K562 (cell line): ENCODE measurements around the gene RCHY1. TPM values are rescaled to one million over a fixed set of nuclear protein-coding genes. Genes with fewer than 3 reads are reported as not detected.
"Not testable (repeated sequence)": the region's sequence is repeated elsewhere in the genome, so short reads cannot be mapped to it uniquely, and the experiment has no call there.

Source experiments
- ATAC-seq: fragments of 200-7000 bp; cut with Tn5 transposase; 3 replicates; pipeline ENCODE4 v1.9.1; 2020; ENCODE audit warnings: moderate library complexity
- BruUV-seq: library from RNA; stranded (reverse); fragments of 400-500 nt; replicated peaks from 2 replicates; lab custom pipeline; 2021; lab: Mats Ljungman, UMichigan
- CTCF ChIA-PET: fragments of 300-600 bp; formaldehyde crosslinking; extraction: SDS; loops from one replicate; lab custom pipeline; 2021; ENCODE audit warnings: low intra/inter-chr PET ratio; lab: Yijun Ruan, JAX
- POLR2A ChIA-PET: fragments of 300-600, 350-650 bp; sonication (Branson Sonifier 250); formaldehyde crosslinking; extraction: SDS; loops from one replicate; lab custom pipeline; 2021; ENCODE audit warnings: antibody characterized with exemption, inconsistent platforms; lab: Yijun Ruan, JAX
- DNase-seq, 4 experiments: peaks; one replicate each; pipeline versions ENCODE4 v3.0.0 to v3.0.0-alpha.2; 2011 to 2018; ENCODE audit warnings: low spot score in 3 of 4, mixed read lengths in 3 of 4; ENCODE audit errors: extremely low read depth in 1 of 4
- FAIRE-seq: peaks from 2 replicates; lab custom pipeline; 2011; peaks lifted over from hg19 to GRCh38; lab: Jason Lieb, UNC
- H2AFZ ChIP-seq: 2 replicates; pipeline ENCODE4 v1.6.0; 2011; ENCODE audit warnings: low read depth, low read length, control low read depth, inconsistent platforms
- H3K27ac ChIP-seq: fragments of 200-600 bp; 3 replicates; pipeline ENCODE4 v1.8.0; 2011; ENCODE audit warnings: low read depth, mild to moderate bottlenecking, control low read depth, inconsistent platforms, low read length, moderate library complexity, mixed read lengths; ENCODE audit errors: extremely low read depth
- H3K27me3 ChIP-seq, 2 experiments: fragments of 300-600 bp in 1 of 2; 2 replicates in 1 of 2; 3 replicates in 1 of 2; pipeline versions ENCODE4 v1.6.0 to v1.8.0; 2011; ENCODE audit warnings: inconsistent platforms in 2 of 2, low read length in 2 of 2, mild to moderate bottlenecking in 1 of 2, mixed read lengths in 1 of 2, moderate library complexity in 1 of 2; ENCODE audit not compliant: control insufficient read depth in 2 of 2, insufficient read depth in 2 of 2
- H3K36me3 ChIP-seq: fragments of 300-600 bp; 3 replicates; pipeline ENCODE4 v1.8.0; 2011; ENCODE audit warnings: mild to moderate bottlenecking, low read length, inconsistent platforms; ENCODE audit not compliant: control insufficient read depth, insufficient read depth
- H3K4me1 ChIP-seq, 2 experiments: fragments of 200-600 bp in 1 of 2; replicated peaks in 1 of 2; 2 replicates in 1 of 2; 3 replicates in 1 of 2; pipeline versions ENCODE4 v1.5.1 to v1.8.0; 2011; ENCODE audit warnings: inconsistent platforms in 2 of 2, low read length in 2 of 2, mild to moderate bottlenecking in 1 of 2, mixed read lengths in 1 of 2, moderate library complexity in 1 of 2; ENCODE audit not compliant: control insufficient read depth in 2 of 2, insufficient read depth in 2 of 2
- H3K4me2 ChIP-seq: 2 replicates; pipeline ENCODE4 v1.6.1; 2011; ENCODE audit warnings: low read length, control low read depth, inconsistent platforms, mixed read lengths; ENCODE audit not compliant: insufficient read depth
- H3K4me3 ChIP-seq: fragments of 200-600 bp; sonication (generic), shearing (Covaris generic); 2 replicates; pipeline ENCODE4 v1.5.1; 2016; ENCODE audit warnings: control low read depth, inconsistent platforms
- H3K79me2 ChIP-seq: fragments of 200-600 bp; 3 replicates; pipeline ENCODE4 v1.8.0; 2011; ENCODE audit warnings: low read length, inconsistent platforms; ENCODE audit not compliant: control insufficient read depth, insufficient read depth
- H3K9ac ChIP-seq, 2 experiments: 2 replicates each; pipeline versions ENCODE4 v1.6.0 to v1.6.1; 2011; ENCODE audit warnings: low read depth in 2 of 2, low read length in 2 of 2, control low read depth in 1 of 2, inconsistent platforms in 1 of 2, mild to moderate bottlenecking in 1 of 2, mixed read lengths in 1 of 2; ENCODE audit not compliant: insufficient read depth in 1 of 2
- H3K9me1 ChIP-seq: one replicate; pipeline ENCODE4 v1.6.0; 2011; ENCODE audit warnings: inconsistent platforms, mild to moderate bottlenecking, low read length, moderate library complexity; ENCODE audit not compliant: control insufficient read depth, insufficient read depth
- H3K9me3 ChIP-seq: replicated peaks from 2 replicates; pipeline ENCODE4 v1.5.1; 2011; ENCODE audit warnings: low read depth, low read length, inconsistent platforms; ENCODE audit not compliant: control insufficient read depth, insufficient read depth
- H4K20me1 ChIP-seq: replicated peaks from 2 replicates; pipeline ENCODE4 v1.6.1; 2011; ENCODE audit warnings: low read length, inconsistent platforms, mixed read lengths; ENCODE audit not compliant: control insufficient read depth, insufficient read depth
- BCOR ChIP-seq: fragments of 450-650 bp; IDR thresholded peaks from 2 replicates; pipeline ENCODE4 v1.6.1; 2016
- KDM1A ChIP-seq, 2 experiments: fragments of 450-650 bp; IDR thresholded peaks; 2 replicates each; pipeline ENCODE4 v1.6.1; 2016; ENCODE audit warnings: mild to moderate bottlenecking in 2 of 2
- ZNF146 ChIP-seq: IDR thresholded peaks from one replicate; pipeline ENCODE4 v1.6.1; 2018; ENCODE audit warnings: missing compliant biosample characterization; ENCODE audit not compliant: unreplicated experiment
- ZNF431 ChIP-seq: sonication (generic); formaldehyde crosslinking; IDR thresholded peaks from 2 replicates; pipeline ENCODE4 v1.8.0; 2022; ENCODE audit warnings: mild to moderate bottlenecking, missing genetic modification reagents
- ZNF707 ChIP-seq: fragments of 250-450 bp; sonication (Bioruptor Pico); conservative IDR thresholded peaks from 2 replicates; pipeline ENCODE4 v1.8.0; 2022; ENCODE audit warnings: inconsistent platforms, mild to moderate bottlenecking, moderate library complexity
- WGBS: fragments of 100-300 bp; shearing (Covaris generic); methylation state at CpG from one replicate; pipeline ENCODE4 v1.1.6; 2016; ENCODE audit warnings: low coverage, mixed read lengths; ENCODE audit not compliant: insufficient coverage; ENCODE audit errors: missing lambda C conversion rate; 5-methylcytosine and 5-hydroxymethylcytosine counted together
- in situ Hi-C: fragments of 300-500 bp; cut with MboI; formaldehyde crosslinking; loops from 4 replicates; pipeline ENCODE4 v1.15.0; 2018; ENCODE audit warnings: inconsistent platforms, mixed read lengths
- intact Hi-C: fragments of 100-400 bp; cut with micrococcal nuclease; formaldehyde crosslinking; loops from 2 replicates; pipeline ENCODE4 v1.14.2; 2022
- polyA plus RNA-seq, 8 experiments: library from polyadenylated mRNA; depleted of rRNA in 4 of 8; stranded (reverse) in 5 of 8; unstranded in 3 of 8; fragments of >200 nt; fragmentation: Nextera tagmentation in 2 of 8; fragmentation: Illumina TruSeq in 1 of 8; extraction: Ambion mirVana in 2 of 8; extraction: Trizol in 1 of 8; gene quantifications; 2 replicates each; pipeline versions ENCODE4 v1.2.1 to v1.2.3, GENCODE V29; 2011 to 2014; ENCODE audit warnings: inconsistent platforms in 1 of 8, missing spikeins in 1 of 8
- total RNA-seq, 7 experiments: library from RNA; depleted of rRNA in 6 of 7; stranded (reverse); fragments of >200 nt in 6 of 7; fragmentation: Illumina TruSeq in 2 of 7; extraction: Trizol in 2 of 7; gene quantifications; 2 replicates each; pipeline versions ENCODE4 v1.2.1 to v1.2.3, GENCODE V29; 2011 to 2021; ENCODE audit warnings: low replicate concordance in 1 of 7

The RCHY1 gene
- total and polyA plus RNA-seq, 9 of the 15 experiments (the other 6 are each of a cell fraction or from before 2014, with no cell fraction given) = 27.3 to 85.1 (median 45.9) TPM

DNA sequence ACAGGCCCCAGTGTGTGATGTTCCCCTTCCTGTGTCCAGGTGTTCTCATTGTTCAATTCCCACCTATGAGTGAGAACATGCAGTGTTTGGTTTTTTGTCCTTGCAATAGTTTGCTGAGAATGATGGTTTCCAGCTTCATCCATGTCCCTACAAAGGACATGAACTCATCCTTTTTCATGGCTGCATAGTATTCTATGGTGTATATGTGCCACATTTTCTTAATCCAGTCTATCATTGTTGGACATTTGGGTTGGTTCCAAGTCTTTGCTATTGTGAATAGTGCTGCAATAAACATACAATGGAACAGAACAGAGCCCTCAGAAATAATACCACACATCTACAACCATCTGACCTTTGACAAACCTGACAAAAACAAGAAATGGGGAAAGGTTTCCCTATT, 19.7 kb upstream of the RCHY1 start:
- H3K4me1 ChIP-seq, H3K9me3 ChIP-seq, CTCF ChIA-PET, in situ Hi-C loops, DNase-seq, H3K9me1 ChIP-seq, ATAC-seq: not testable (repeated sequence)
- H3K36me3 ChIP-seq = peaks cover 25% of the 10 kb centered on the region
- TF ChIP-seq KDM1A (IDR thresholded peaks at IDR 0.05) (peak in 1 of 2 experiments; percentile 28; a peak in 1 of 4 replicates), ZNF146 (peak; percentile 18), BCOR (peak; percentile 55; the same call in 1 of the 2 replicates)
- TF ChIP-seq, all 486 proteins: peak for 3; not testable (repeated sequence) for 483
- H4K20me1 ChIP-seq, POLR2A ChIA-PET, intact Hi-C loops, H3K79me2 ChIP-seq, H3K9ac ChIP-seq, H2AFZ ChIP-seq, FAIRE-seq, H3K27me3 ChIP-seq, H3K27ac ChIP-seq, H3K4me3 ChIP-seq, H3K4me2 ChIP-seq, BruUV-seq: not testable (repeated sequence)

DNA sequence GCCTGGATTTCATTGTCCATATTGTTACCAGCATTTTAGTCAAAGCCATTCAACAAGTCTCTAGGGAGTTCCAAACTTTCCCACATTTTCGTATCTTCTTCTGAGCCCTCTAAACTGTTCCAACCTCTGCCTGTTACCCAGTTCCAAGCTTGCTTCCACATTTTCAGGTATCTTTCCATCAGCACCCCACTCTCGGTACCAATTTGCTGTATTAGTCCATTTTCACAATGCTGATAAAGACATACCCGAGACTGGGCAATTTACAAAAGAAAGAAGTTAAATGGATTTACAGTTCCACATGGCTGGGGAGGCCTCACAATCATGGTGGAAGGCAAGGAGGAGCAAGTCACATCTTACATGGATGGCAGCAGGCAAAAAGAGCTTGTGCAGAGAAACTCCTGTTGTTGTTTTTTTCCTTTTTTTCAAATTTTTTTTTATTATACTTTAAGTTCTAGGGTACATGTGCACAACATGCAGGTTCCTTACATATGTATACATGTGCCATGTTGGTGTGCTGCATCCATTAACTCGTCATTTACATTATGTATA, 19.2 kb upstream of the RCHY1 start:
- H3K9me1 ChIP-seq, intact Hi-C loops: not testable (repeated sequence)
- TF ChIP-seq ZNF431 = peak; percentile 95
- peak; percentile 87 for TF ChIP-seq ZNF707 (CRISPR knock-in tag)
- TF ChIP-seq, all 486 proteins: peak for 2; not testable (repeated sequence) for 484
- H4K20me1 ChIP-seq, H3K9me3 ChIP-seq, H3K27me3 ChIP-seq, BruUV-seq, H3K4me3 ChIP-seq, H3K9ac ChIP-seq, CTCF ChIA-PET, H3K4me2 ChIP-seq, H2AFZ ChIP-seq, H3K79me2 ChIP-seq, FAIRE-seq, DNase-seq, H3K4me1 ChIP-seq, H3K27ac ChIP-seq, in situ Hi-C loops, ATAC-seq: not testable (repeated sequence)
- POLR2A ChIA-PET = interaction anchor here (0.7 kb wide), 1 partner anchor 18 kb away, joined by 3 read pairs; no protein-coding TSS in a partner anchor
- 96% methylated on average over 3 of the region's 4 CpGs for WGBS
- H3K36me3 ChIP-seq = peaks cover 28% of the 10 kb centered on the region
